Measurements from ENCODE around the gene COX18. TPM values are rescaled to one million over a fixed set of nuclear protein-coding genes. Genes with fewer than 3 reads are reported as not detected.

The COX18 gene
- total and polyA plus RNA-seq, 2 of the 4 experiments (the other 2 are of a cell fraction) = 8.0 to 22.0 TPM

DNA sequence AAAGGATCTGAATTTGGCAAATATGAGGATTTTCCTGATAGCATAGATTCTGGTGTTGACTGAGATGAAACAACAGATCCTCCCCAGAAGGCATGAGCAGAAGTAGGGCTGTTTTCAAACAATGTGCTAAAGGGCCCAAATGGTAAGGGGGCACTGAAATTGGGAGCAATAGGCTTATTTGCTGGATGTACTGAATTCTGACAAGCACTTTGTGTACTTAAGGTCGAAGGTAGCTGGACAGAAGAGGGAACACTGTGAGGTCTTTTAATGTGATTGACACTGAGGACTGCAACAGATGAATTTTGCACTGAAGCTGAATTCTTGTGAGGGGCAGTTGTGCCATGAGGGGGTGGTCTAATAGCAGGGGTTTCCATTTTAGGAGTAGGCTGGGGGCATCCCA lies 21.2 kb upstream of the COX18 start:
- no peaks in the 10 kb centered on the region for H4K20me1 ChIP-seq (ENCODE audit: insufficient read depth, low read length)
- H3K27me3 ChIP-seq (ENCODE audit: control insufficient read depth, insufficient read depth, low read length) = no peaks in the 10 kb centered on the region
- no peak overlapping the region for H2BK120ac ChIP-seq (ENCODE audit: low read depth, low read length)
- no peak overlapping the region for H3K9ac ChIP-seq (ENCODE audit: low read depth, low read length)
- no peak overlapping the region for H3K4me3 ChIP-seq (ENCODE audit: insufficient read depth, low read depth, low read length)
- H3K79me1 ChIP-seq (ENCODE audit: low read depth in 1 of 2, low read length in 2 of 2) = peaks cover 18 to 20% of the 10 kb centered on the region in 2 experiments; a peak in 3 of 4 replicates
- H3K4me2 ChIP-seq (ENCODE audit: low read depth, low read length) = no peak overlapping the region
- ChIA-PET CTCF (no interaction called here), POLR2A (ENCODE audit: unreplicated experiment) (no interaction called here)
- no peak overlapping the region for H2AK5ac ChIP-seq (ENCODE audit: low read depth, low read length)
- no TSS peak for BruUV-seq (replicated peaks)
- 0 out of 2 replicates have a peak, but pooled peaks cover 1% of the 10 kb centered on the region for H3K4me1 ChIP-seq (ENCODE audit: control insufficient read depth, insufficient read depth, low read length)
- no peak overlapping the region for H2BK5ac ChIP-seq (ENCODE audit: low read depth, low read length, poor library complexity, severe bottlenecking)
- H3K56ac ChIP-seq (ENCODE audit: extremely low read depth, insufficient read depth, low read length) = no peak overlapping the region
- no CpG with 5 or more reads among the region's 1 CpG for WGBS, 2 experiments (ENCODE audit: extremely low coverage in 2 of 2, insufficient read length in 1 of 2)
- intact Hi-C loops (cut with micrococcal nuclease) = no loop called here
- in situ Hi-C loops (cut with MboI; ENCODE audit: low sequenced_read_pairs) = no loop called here
- no peak overlapping the region for H4K5ac ChIP-seq (ENCODE audit: low read depth, low read length)
- H3K9me3 ChIP-seq (ENCODE audit: control insufficient read depth, insufficient read depth, low read length) = no peaks in the 10 kb centered on the region
- no peak overlapping the region for H3K27ac ChIP-seq (ENCODE audit: insufficient read depth, low read length)
- H3K9me1 ChIP-seq (ENCODE audit: insufficient read depth, low read length) = peaks cover 10% of the 10 kb centered on the region; the same call in 1 of the 2 replicates
- DNase-seq (no peak), ATAC-seq (ENCODE audit: low read depth) (no peak)
- no peak overlapping the region for H3K23ac ChIP-seq (ENCODE audit: low read depth, low read length)
- no peak overlapping the region for H2BK20ac ChIP-seq (ENCODE audit: low read depth, low read length)
- dilution Hi-C loops (cut with HindIII; ENCODE audit: low sequenced_read_pairs, unreplicated experiment) = no loop called here
- H4K8ac ChIP-seq (ENCODE audit: low read depth in 2 of 2, low read length in 2 of 2) = no peak overlapping the region
- no peak overlapping the region for H2AK9ac ChIP-seq (replicated peaks; ENCODE audit: low read depth, low read length, poor library complexity)
- no peak overlapping the region for H3K14ac ChIP-seq (replicated peaks; ENCODE audit: low read depth, low read length)
- no peak overlapping the region for H3K18ac ChIP-seq (ENCODE audit: low read depth, low read length)
- no peak overlapping the region for H4K91ac ChIP-seq (ENCODE audit: insufficient read depth, low read depth, low read length)
- H3K36me3 ChIP-seq (ENCODE audit: control insufficient read depth, insufficient read depth, low read length) = peaks cover 22% of the 10 kb centered on the region
- H2AFZ ChIP-seq (replicated peaks; ENCODE audit: low read length, poor library complexity) = no peak overlapping the region
- no peak for TF ChIP-seq MXI1 (IDR thresholded peaks at IDR 0.05; ENCODE audit: borderline replicate concordance, low read depth, low read length)
- TF ChIP-seq FOS (IDR thresholded peaks at IDR 0.05; ENCODE audit: low read depth, low read length) = no peak
- TF ChIP-seq MAZ (IDR thresholded peaks at IDR 0.05; ENCODE audit: borderline replicate concordance, low read depth, low read length) = no peak
- TF ChIP-seq NFE2L2 (IDR thresholded peaks at IDR 0.05; ENCODE audit: low read depth, low read length) = no peak
- no peak for TF ChIP-seq CHD1 (IDR thresholded peaks at IDR 0.05; ENCODE audit: low read depth, low read length)
- TF ChIP-seq, protein P1, sequence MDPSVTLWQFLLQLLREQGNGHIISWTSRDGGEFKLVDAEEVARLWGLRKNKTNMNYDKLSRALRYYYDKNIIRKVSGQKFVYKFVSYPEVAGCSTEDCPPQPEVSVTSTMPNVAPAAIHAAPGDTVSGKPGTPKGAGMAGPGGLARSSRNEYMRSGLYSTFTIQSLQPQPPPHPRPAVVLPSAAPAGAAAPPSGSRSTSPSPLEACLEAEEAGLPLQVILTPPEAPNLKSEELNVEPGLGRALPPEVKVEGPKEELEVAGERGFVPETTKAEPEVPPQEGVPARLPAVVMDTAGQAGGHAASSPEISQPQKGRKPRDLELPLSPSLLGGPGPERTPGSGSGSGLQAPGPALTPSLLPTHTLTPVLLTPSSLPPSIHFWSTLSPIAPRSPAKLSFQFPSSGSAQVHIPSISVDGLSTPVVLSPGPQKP (IDR thresholded peaks at IDR 0.05; ENCODE audit: borderline replicate concordance, low read depth, low read length) = no peak
- TF ChIP-seq SMC3 (IDR thresholded peaks at IDR 0.05; ENCODE audit: low read depth, low read length) = no peak
- no peak for TF ChIP-seq MAFK (IDR thresholded peaks at IDR 0.05; ENCODE audit: low read depth, low read length)
- no peak for TF ChIP-seq RCOR1 (IDR thresholded peaks at IDR 0.05; ENCODE audit: insufficient replicate concordance, low read length)
- TF ChIP-seq, protein P2, sequence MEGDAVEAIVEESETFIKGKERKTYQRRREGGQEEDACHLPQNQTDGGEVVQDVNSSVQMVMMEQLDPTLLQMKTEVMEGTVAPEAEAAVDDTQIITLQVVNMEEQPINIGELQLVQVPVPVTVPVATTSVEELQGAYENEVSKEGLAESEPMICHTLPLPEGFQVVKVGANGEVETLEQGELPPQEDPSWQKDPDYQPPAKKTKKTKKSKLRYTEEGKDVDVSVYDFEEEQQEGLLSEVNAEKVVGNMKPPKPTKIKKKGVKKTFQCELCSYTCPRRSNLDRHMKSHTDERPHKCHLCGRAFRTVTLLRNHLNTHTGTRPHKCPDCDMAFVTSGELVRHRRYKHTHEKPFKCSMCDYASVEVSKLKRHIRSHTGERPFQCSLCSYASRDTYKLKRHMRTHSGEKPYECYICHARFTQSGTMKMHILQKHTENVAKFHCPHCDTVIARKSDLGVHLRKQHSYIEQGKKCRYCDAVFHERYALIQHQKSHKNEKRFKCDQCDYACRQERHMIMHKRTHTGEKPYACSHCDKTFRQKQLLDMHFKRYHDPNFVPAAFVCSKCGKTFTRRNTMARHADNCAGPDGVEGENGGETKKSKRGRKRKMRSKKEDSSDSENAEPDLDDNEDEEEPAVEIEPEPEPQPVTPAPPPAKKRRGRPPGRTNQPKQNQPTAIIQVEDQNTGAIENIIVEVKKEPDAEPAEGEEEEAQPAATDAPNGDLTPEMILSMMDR (conservative IDR thresholded peaks at IDR 0.05; ENCODE audit: low read depth, low read length) = no peak
- no peak for TF ChIP-seq CEBPB (IDR thresholded peaks at IDR 0.05; ENCODE audit: low read depth, low read length)
- TF ChIP-seq, protein P3, sequence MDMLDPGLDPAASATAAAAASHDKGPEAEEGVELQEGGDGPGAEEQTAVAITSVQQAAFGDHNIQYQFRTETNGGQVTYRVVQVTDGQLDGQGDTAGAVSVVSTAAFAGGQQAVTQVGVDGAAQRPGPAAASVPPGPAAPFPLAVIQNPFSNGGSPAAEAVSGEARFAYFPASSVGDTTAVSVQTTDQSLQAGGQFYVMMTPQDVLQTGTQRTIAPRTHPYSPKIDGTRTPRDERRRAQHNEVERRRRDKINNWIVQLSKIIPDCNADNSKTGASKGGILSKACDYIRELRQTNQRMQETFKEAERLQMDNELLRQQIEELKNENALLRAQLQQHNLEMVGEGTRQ (IDR thresholded peaks at IDR 0.05; ENCODE audit: low read depth, low read length) = no peak
- TF ChIP-seq RFX5 (IDR thresholded peaks at IDR 0.05; ENCODE audit: low read depth, low read length) = no peak
- TF ChIP-seq BHLHE40 (IDR thresholded peaks at IDR 0.05; ENCODE audit: low read depth, low read length) = no peak
- TF ChIP-seq RAD21 (IDR thresholded peaks at IDR 0.05; ENCODE audit: low read length) = no peak
- TF ChIP-seq POLR2A (IDR thresholded peaks at IDR 0.05; ENCODE audit: low read depth, low read length) = no peak
- H2BK15ac ChIP-seq (ENCODE audit: low read depth, low read length) = no peak overlapping the region
- no peak overlapping the region for H3K4ac ChIP-seq (ENCODE audit: low read depth, low read length)
